ENCODE results near the gene ELMOD3. TPM values are rescaled to one million over a fixed set of nuclear protein-coding genes. Genes with fewer than 3 reads are reported as not detected.
"Not testable (repeated sequence)": the region's sequence is repeated elsewhere in the genome, so short reads cannot be mapped to it uniquely, and the experiment has no call there.

ELMOD3 gene
- polyA plus RNA-seq, 1 donor = 17.5 TPM

GRCh38 chr2:85329701-85330100 is 24.9 kb upstream of the ELMOD3 start:
- not testable (repeated sequence) for DNase-seq

GRCh38 chr2:85330839-85331636 is 23.5 kb upstream of the ELMOD3 start:
- no peak for DNase-seq

GRCh38 chr2:85333877-85334276 is 20.7 kb upstream of the ELMOD3 start:
- not testable (repeated sequence) for DNase-seq

- no peak for DNase-seq
These were observed 19.6 kb upstream of the ELMOD3 start for GRCh38 chr2:85334928-85335327.

- DNase-seq = no peak
These were observed 14.3 kb upstream of the ELMOD3 start for GRCh38 chr2:85340034-85340892.

- DNase-seq = no peak
These were observed 13.1 kb upstream of the ELMOD3 start for GRCh38 chr2:85341269-85342029.

- DNase-seq = no peak
These were observed 12.4 kb upstream of the ELMOD3 start for GRCh38 chr2:85342156-85342555.

GRCh38 chr2:85343207-85343895 is 11.2 kb upstream of the ELMOD3 start:
- not testable (repeated sequence) for DNase-seq

GRCh38 chr2:85344356-85344954 is 10.1 kb upstream of the ELMOD3 start:
- no peak for DNase-seq

GRCh38 chr2:85347599-85347998 is 7.0 kb upstream of the ELMOD3 start:
- DNase-seq = no peak

GRCh38 chr2:85353876-85354285 is 688 bp upstream of the ELMOD3 start:
- DNase-seq = no peak

- no peak for DNase-seq
These were observed 473 bp downstream of the ELMOD3 start for GRCh38 chr2:85355073-85355410.

- DNase-seq = no peak
These were observed 952 bp downstream of the ELMOD3 start for GRCh38 chr2:85355521-85355920.

- no peak for DNase-seq
These were observed 1.6 kb downstream of the ELMOD3 start for GRCh38 chr2:85356186-85356585.

- no peak for DNase-seq
These were observed 3.2 kb downstream of the ELMOD3 start for GRCh38 chr2:85357736-85358135.

- DNase-seq = not testable (repeated sequence)
These were observed 8.3 kb downstream of the ELMOD3 start for GRCh38 chr2:85362653-85363387.

GRCh38 chr2:85367180-85367579 is 12.6 kb downstream of the ELMOD3 start:
- DNase-seq = no peak

GRCh38 chr2:85368921-85369320 is 14.4 kb downstream of the ELMOD3 start:
- no peak for DNase-seq

GRCh38 chr2:85369500-85369899 is 14.9 kb downstream of the ELMOD3 start:
- no peak for DNase-seq

GRCh38 chr2:85371045-85371444 is 16.5 kb downstream of the ELMOD3 start:
- DNase-seq = no peak

All from hindlimb muscle (tissue), 1 donor.